Body of pancreas (tissue), 4 donors: ENCODE data around the gene ZNF341.

Experiments used
- CTCF ChIP-seq, 7 experiments: fragments of 450-650 bp in 4 of 7; fragments of 200-600 bp in 3 of 7; sonication (generic) in 3 of 7; IDR thresholded peaks; one replicate each; pipeline ENCODE4 v1.5.1; 2016 to 2019; ENCODE audit warnings: antibody characterized with exemption in 7 of 7
- POLR2A ChIP-seq, 3 donors: fragments of 450-650 bp; IDR thresholded peaks; one replicate each; pipeline ENCODE4 v1.6.1; 2016; ENCODE audit warnings: antibody characterized with exemption in 3 of 3, mild to moderate bottlenecking in 2 of 3

DNA sequence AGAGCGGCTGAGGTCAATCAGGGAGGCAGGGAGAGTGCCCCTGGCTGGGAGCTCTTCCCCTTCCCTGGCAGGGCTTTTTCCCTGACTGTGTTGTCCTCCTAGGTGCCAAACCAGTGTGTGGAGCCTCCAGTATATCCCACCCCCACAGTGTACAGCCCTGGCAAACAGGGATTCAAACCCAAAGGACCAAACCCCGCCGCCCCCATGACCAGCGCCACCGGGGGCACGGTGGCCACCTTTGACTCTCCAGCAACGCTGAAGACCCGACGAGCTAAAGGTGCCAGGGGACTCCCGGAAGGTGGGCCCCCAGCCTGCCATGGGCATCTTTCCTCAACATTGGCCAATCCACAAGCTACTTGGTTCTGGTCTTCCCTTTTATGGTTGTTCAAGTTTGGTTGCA lies 25.2 kb downstream of the ZNF341 start:
- no peak for TF ChIP-seq POLR2A (IDR thresholded peaks at IDR 0.05)
- TF ChIP-seq CTCF (IDR thresholded peaks at IDR 0.05), result no peak
